ENCODE measurements around the gene GNAZ. TPM values are rescaled to one million over a fixed set of nuclear protein-coding genes. Genes with fewer than 3 reads are reported as not detected.

GNAZ gene
- total RNA-seq, 1 experiment from 2014 or later, result 5.0 TPM

DNA sequence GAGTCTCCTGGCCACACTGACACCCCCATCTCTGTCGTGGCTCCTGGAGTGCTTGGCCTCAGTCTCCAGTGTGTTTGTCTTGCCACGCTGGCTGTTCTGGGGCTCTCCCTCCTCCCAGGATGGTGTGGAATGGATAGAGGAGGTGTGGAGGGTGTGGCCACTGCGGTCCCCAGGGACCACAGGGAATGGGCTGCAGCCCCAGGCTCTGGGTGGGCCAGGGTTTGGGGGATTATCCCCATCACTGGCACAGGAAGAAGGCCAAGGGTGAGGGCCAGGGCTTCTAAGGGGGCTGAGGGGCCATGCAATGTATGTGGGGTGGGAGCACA lies 8.1 kb downstream of the GNAZ start:
- Histone ChIP-seq H2BK12ac (ENCODE audit: insufficient read length, low read depth, low read length) (no peak overlapping the region), H3K23me2 (ENCODE audit: insufficient read length, low read depth, low read length, poor library complexity, severe bottlenecking) (no peaks in the 10 kb centered on the region), H3K9me3 (ENCODE audit: control insufficient read depth, low read depth, low read length) (no peaks in the 10 kb centered on the region), H4K5ac (ENCODE audit: insufficient read length, low read depth, low read length) (no peak overlapping the region), H2BK20ac (ENCODE audit: low read depth, low read length, poor library complexity, severe bottlenecking) (no peak overlapping the region), H4K8ac (replicated peaks; ENCODE audit: insufficient read length, low read depth, low read length) (no peak overlapping the region), H3K14ac (ENCODE audit: insufficient read depth, low read length) (no peak overlapping the region), H2BK5ac (ENCODE audit: insufficient read length, low read length) (no peak overlapping the region), H3T11ph (ENCODE audit: low read length) (no peak overlapping the region), H3K4ac (ENCODE audit: low read depth, low read length) (no peak overlapping the region), H2BK15ac (ENCODE audit: low read depth, low read length) (no peak overlapping the region), H3K79me1 (ENCODE audit: insufficient read depth, low read depth, low read length, poor library complexity, severe bottlenecking) (no peaks in the 10 kb centered on the region), H3K4me1 (ENCODE audit: insufficient read depth, low read length) (no peaks in the 10 kb centered on the region), H2AK5ac (ENCODE audit: insufficient read length, low read length) (no peak overlapping the region), H3K27me3 (ENCODE audit: insufficient read depth, low read length) (no peaks in the 10 kb centered on the region; the same call in 1 of the 2 replicates), H3K23ac (ENCODE audit: insufficient read length, low read depth, low read length) (no peak overlapping the region), H4K91ac (ENCODE audit: insufficient read length, low read depth, low read length) (no peak overlapping the region), H3K27ac (ENCODE audit: insufficient read length, low read depth, low read length) (no peak overlapping the region), H3K18ac (ENCODE audit: insufficient read length, low read depth, low read length) (no peak overlapping the region), H4K20me1 (ENCODE audit: control insufficient read depth, insufficient read depth, insufficient read length) (no peaks in the 10 kb centered on the region), H3K4me2 (ENCODE audit: insufficient read depth, insufficient read length, low read length) (no peak overlapping the region), H2BK120ac (ENCODE audit: low read depth, low read length, poor library complexity, severe bottlenecking) (no peak overlapping the region), H3K56ac (ENCODE audit: insufficient read length, low read depth, low read length) (no peak overlapping the region), H3K79me2 (ENCODE audit: insufficient read depth, low read length) (no peaks in the 10 kb centered on the region), H2AFZ (ENCODE audit: low read length) (no peak overlapping the region), H3K9ac (ENCODE audit: extremely low read depth, insufficient read length, low read length) (no peak overlapping the region)
- H3K27ac Mint-ChIP-seq, result no peak overlapping the region
- H3K9me3 Mint-ChIP-seq, result no peaks in the 10 kb centered on the region
- no peak overlapping the region for H3K4me3 Mint-ChIP-seq
- H3K4me1 Mint-ChIP-seq, result peaks cover 4 to 25% of the 10 kb centered on the region in 2 experiments; a peak in 3 of 4 replicates
- TF ChIP-seq, protein P1, sequence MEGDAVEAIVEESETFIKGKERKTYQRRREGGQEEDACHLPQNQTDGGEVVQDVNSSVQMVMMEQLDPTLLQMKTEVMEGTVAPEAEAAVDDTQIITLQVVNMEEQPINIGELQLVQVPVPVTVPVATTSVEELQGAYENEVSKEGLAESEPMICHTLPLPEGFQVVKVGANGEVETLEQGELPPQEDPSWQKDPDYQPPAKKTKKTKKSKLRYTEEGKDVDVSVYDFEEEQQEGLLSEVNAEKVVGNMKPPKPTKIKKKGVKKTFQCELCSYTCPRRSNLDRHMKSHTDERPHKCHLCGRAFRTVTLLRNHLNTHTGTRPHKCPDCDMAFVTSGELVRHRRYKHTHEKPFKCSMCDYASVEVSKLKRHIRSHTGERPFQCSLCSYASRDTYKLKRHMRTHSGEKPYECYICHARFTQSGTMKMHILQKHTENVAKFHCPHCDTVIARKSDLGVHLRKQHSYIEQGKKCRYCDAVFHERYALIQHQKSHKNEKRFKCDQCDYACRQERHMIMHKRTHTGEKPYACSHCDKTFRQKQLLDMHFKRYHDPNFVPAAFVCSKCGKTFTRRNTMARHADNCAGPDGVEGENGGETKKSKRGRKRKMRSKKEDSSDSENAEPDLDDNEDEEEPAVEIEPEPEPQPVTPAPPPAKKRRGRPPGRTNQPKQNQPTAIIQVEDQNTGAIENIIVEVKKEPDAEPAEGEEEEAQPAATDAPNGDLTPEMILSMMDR (conservative IDR thresholded peaks at IDR 0.05), result no peak
- H3K36me3 Mint-ChIP-seq (ENCODE audit: insufficient read depth in 1 of 3, low read depth in 3 of 3), result peaks cover 0 to 2% (median 0%) of the 10 kb centered on the region in 3 experiments; a peak in 2 of 7 replicates
- no peak for DNase-seq
- H3K27me3 Mint-ChIP-seq (ENCODE audit: low read depth), result peaks cover 42% of the 10 kb centered on the region
- WGBS (ENCODE audit: extremely low coverage, insufficient read length, low lambda C conversion rate), result no CpG with 5 or more reads among the region's 3 CpGs
